Thymus (tissue), 11 donors: ENCODE data around the gene RBM10. TPM values are rescaled to one million over a fixed set of nuclear protein-coding genes. Genes with fewer than 3 reads are reported as not detected.
A peak's percentile ranks its signal among the peaks of the same experiment; 100 is the strongest.

ENCODE experiments used
- DNase-seq, 9 donors: peaks; one replicate each; pipeline ENCODE4 v3.0.0-alpha.2; 2013; ENCODE audit warnings: low spot score in 9 of 9, low read depth in 6 of 9, missing footprints in 1 of 9
- H3K27ac ChIP-seq, 2 donors: one replicate each; pipeline ENCODE4 v1.5.1; 2013; ENCODE audit warnings: control low read depth in 1 of 2, low read depth in 1 of 2, low read length in 1 of 2, mild to moderate bottlenecking in 1 of 2, moderate library complexity in 1 of 2
- H3K27me3 ChIP-seq, 2 donors: one replicate each; pipeline ENCODE4 v1.5.1; 2013; ENCODE audit warnings: low read length in 1 of 2; ENCODE audit not compliant: control insufficient read depth in 2 of 2, insufficient read depth in 1 of 2
- H3K36me3 ChIP-seq, 2 donors: one replicate each; pipeline ENCODE4 v1.5.1; 2013; ENCODE audit warnings: low read length in 1 of 2, mild to moderate bottlenecking in 1 of 2, moderate library complexity in 1 of 2; ENCODE audit not compliant: control insufficient read depth in 2 of 2, insufficient read depth in 2 of 2
- H3K4me1 ChIP-seq, 2 donors: one replicate each; pipeline ENCODE4 v1.5.1; 2013; ENCODE audit warnings: low read length in 2 of 2; ENCODE audit not compliant: control insufficient read depth in 2 of 2, insufficient read depth in 2 of 2
- H3K4me3 ChIP-seq, 2 donors: one replicate each; pipeline ENCODE4 v1.5.1; 2013; ENCODE audit warnings: low read length in 2 of 2, control low read depth in 1 of 2, mild to moderate bottlenecking in 1 of 2
- H3K9me3 ChIP-seq, 2 donors: one replicate each; pipeline ENCODE4 v1.5.1; 2013; ENCODE audit warnings: low read length in 1 of 2, mild to moderate bottlenecking in 1 of 2; ENCODE audit not compliant: control insufficient read depth in 2 of 2, insufficient read depth in 1 of 2
- WGBS: extraction: QIAGEN DNeasy Blood & Tissue Kit; methylation state at CpG from one replicate; pipeline ENCODE4 v1.1.7; 2013; 5-methylcytosine and 5-hydroxymethylcytosine counted together
- polyA plus RNA-seq: library from polyadenylated mRNA; stranded (reverse); fragments of 200-250 nt; gene quantifications from one replicate; pipeline ENCODE4 v1.2.3, GENCODE V29; 2013
- total RNA-seq: library from RNA; stranded (reverse); fragments of 120-200 nt; gene quantifications from one replicate; pipeline ENCODE4 v1.2.4, GENCODE V29; 2013
- donor health status: healthy.

RBM10 gene
- total and polyA plus RNA-seq, 2 donors = 31.2 to 31.9 TPM

DNA sequence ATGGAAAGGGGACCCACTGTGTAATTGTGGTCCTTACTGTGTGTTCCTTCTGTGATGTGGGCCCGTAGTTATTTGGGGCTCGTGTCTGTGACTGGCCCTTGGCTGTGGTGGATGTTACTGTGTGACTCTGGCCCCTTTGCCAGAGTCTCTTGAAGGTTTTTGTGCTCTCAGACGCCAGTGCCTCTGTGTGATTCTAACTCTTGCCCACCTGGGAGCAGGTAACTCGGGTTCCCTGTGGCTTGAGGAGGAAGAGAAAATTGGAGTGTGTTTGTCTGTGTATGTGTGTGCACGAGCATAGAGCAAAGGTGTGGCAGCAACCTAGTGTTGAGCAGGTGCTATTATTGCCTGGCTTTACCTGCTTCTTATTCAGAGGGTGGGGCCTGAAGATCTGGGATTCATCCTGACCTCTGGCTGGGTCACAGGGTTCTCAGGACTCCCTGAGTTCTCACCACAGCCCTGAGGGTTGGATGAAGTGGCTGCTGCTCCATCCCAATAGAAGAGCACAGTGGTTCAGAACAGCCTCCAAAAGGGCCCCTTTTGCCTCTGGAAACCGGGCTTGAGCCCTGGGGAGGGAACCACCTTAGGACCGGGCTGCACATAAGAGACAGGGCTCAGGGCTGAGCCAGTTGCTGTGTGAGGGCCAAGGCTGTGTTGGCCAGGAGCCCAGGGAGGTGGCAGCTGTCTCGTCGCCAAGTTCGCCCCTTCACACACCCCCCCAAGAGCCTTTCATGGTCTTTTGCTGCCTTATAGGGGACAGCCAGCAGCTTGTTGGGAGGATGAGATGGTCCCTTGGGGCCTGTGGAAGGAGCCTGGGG lies 1.3 kb downstream of the RBM10 start:
- Histone ChIP-seq H3K4me1 (peaks cover 2 to 18% of the 10 kb centered on the region in 2 donors), H3K4me3 (peak overlapping the region; percentile 77 to 79), H3K27ac (peak overlapping the region in 1 of 2 donors; percentile 19), H3K36me3 (peaks cover 9 to 14% of the 10 kb centered on the region in 2 donors), H3K27me3 (no peaks in the 10 kb centered on the region), H3K9me3 (peaks cover 0 to 3% of the 10 kb centered on the region in 2 donors)
- WGBS = 23% methylated on average over 10 of the region's 10 CpGs
- no peak for DNase-seq

DNA sequence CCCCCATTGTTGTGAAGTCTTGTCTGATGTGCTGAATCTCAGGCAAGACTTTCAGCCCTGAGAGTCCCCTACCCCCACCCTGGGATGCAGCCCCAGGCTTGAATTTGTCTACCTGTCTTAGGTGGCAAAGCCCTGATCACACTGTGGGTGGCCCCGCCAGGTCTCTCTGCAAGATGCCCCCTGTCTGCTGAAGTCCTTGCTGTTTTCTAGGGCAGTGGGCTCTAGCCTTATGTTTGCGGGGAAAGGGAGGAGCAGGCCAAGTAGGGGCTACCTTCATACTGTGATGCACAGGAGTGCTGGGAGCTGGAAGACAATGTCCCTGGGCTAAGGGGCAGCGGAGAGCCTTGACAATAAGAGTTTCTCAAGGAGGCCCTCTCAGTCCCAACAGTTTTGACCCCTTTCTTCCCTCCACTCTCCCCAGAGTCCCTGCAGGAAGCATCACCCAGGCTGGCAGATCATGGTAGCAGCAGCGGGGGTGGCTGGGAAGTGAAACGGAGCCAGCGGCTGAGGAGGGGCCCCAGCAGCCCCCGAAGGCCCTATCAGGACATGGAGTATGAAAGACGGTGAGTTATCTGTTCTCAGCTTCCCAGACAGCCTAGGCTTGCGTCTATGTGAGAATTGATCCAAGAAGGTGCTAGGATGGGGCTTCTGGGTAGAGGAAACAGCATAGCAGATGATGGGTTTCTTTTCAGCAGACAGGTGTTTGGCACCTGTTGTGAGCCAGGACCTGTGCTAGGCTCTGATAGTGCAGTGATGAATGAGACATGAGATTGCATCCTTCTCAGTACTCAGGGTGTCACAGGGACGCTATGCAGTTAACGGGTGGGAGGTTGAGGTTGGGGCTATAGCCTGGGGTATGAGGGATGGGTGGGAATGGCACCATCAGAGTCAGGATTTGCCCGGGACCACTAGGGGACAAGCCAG lies 2.2 kb downstream of the RBM10 start:
- H3K9me3 ChIP-seq = peaks cover 0 to 3% of the 10 kb centered on the region in 2 donors
- no peak for DNase-seq
- H3K27ac ChIP-seq = no peak overlapping the region
- peaks cover 2 to 18% of the 10 kb centered on the region in 2 donors for H3K4me1 ChIP-seq
- no peak overlapping the region for H3K4me3 ChIP-seq
- H3K36me3 ChIP-seq = peaks cover 6 to 14% of the 10 kb centered on the region in 2 donors
- WGBS = 98% methylated on average over 12 of the region's 12 CpGs
- H3K27me3 ChIP-seq = no peaks in the 10 kb centered on the region

DNA sequence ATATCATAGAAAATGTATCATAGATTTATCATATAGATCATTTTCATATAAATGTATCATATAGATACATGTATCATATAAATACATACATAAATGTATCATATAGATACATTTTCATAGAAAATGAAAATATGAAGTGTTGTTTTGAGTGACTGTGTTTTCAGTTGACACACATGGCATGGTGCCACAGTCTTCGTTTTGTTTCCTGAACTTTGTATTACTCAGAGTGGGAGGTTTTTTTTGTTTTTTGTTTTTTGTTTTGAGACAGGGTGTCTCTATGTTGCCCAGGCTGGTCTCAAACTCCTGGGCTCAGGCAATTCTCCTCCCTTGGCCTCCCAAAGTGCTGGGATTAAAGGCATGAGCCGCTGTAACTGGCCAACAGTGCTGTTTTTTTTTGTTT lies 3.9 kb downstream of the RBM10 start:
- Histone ChIP-seq H3K27ac (no peak overlapping the region), H3K4me1 (peaks cover 0 to 11% of the 10 kb centered on the region in 2 donors), H3K27me3 (no peaks in the 10 kb centered on the region), H3K4me3 (no peak overlapping the region), H3K36me3 (peaks cover 5 to 14% of the 10 kb centered on the region in 2 donors), H3K9me3 (peaks cover 0 to 3% of the 10 kb centered on the region in 2 donors)
- no peak for DNase-seq
- WGBS = 94% methylated on average over 2 of the region's 2 CpGs

DNA sequence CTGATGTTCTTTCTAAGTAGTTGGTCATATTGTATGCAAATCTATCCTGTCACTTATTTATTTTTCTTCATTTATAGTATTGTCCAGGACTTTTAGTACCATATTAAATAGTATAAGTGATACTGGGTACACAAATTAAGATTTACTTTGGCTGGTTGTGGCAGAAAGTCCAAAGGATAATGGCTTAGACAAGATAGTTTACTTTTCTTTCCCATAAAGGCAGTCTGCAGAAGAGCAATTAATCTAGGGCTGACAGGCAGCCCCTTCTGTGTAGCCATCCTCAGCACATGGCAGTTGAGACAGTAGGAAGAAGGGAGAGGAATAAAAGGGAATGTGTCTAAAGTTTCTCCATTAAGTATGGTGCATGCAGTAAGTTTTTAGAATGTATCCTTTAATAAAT lies 6.4 kb downstream of the RBM10 start:
- peaks cover 0 to 7% of the 10 kb centered on the region in 2 donors for H3K4me1 ChIP-seq
- DNase-seq = no peak
- peaks cover 12 to 20% of the 10 kb centered on the region in 2 donors for H3K36me3 ChIP-seq

DNA sequence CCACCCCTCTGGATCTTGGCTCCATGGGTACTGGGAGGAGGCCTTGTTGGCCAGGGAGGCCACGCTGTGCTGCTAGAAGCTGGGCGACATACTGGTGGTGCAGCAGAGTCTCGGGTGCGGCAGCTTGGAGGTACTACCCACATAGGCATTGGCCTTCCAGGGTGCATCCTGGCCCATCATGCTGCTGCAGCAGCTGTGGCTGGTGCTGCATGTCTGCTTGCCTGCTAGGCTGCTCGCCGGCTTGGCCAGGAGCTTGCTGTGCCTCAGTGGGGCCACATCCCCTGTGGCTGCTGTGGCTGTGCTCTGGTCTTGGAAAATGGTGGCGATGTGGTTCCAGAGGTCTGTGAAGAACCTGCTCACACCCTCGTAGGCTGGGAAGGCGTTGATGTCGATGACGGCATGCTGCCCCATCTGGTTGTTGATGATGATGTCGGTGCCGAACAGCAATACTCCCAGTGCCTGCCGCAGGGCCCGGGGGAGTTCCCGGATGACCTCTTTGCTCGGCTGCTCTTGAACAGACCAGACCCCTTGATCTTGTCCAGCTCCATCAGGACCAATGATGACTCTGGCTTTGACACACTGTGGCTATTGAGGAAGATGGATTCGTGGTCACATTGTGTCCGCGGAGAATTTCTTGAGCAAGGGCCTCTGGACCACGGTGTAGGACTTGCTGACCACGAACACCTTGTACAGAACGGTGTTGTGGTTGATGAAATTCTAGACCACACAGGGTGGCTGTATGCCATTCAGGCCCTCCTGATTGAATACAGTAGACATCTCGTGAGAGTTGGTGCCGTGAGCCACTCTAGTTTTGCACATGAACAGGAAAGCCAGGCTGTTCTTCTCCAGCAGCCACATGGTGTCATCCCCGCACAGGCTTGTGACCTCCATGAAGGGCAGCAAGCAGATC lies 11.8 kb downstream of the RBM10 start:
- DNase-seq = no peak
- Histone ChIP-seq H3K36me3 (peaks cover 14 to 29% of the 10 kb centered on the region in 2 donors), H3K9me3 (peaks cover 0 to 6% of the 10 kb centered on the region in 2 donors), H3K27me3 (no peaks in the 10 kb centered on the region), H3K4me1 (no peaks in the 10 kb centered on the region), H3K27ac (no peak overlapping the region), H3K4me3 (no peak overlapping the region)
- 95% methylated on average over 26 of the region's 26 CpGs for WGBS

More for the DNA sequence above, 6.4 kb downstream of the RBM10 start:
- Histone ChIP-seq H3K9me3 (peaks cover 0 to 3% of the 10 kb centered on the region in 2 donors), H3K27me3 (no peaks in the 10 kb centered on the region), H3K27ac (no peak overlapping the region), H3K4me3 (no peak overlapping the region)

DNA sequence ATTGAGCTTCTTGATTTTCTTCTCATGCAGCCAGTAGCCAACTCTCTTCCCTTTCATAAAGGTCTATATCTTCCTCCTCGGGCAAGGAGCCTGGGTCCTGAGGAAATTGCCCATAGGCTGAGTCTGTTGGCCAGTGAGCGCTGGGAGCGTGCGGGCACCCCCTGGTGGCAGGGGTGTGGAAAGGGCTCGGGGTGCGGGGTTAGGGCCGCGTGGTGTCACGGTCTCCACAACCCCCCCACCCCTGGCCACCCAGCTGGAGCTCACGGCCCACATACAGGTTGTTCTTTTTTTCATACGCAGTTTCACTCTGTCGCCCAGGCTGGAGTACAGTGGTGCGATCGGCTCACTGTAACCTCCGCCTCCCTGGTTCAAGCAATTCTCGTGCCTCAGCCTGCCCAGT lies 13.1 kb downstream of the RBM10 start:
- peaks cover 0 to 6% of the 10 kb centered on the region in 2 donors for H3K9me3 ChIP-seq
- no peak overlapping the region for H3K27ac ChIP-seq
- WGBS = over 99% methylated on average over 16 of the region's 16 CpGs
- H3K36me3 ChIP-seq = peaks cover 14 to 29% of the 10 kb centered on the region in 2 donors
- H3K4me3 ChIP-seq = no peak overlapping the region
- DNase-seq = no peak
- no peaks in the 10 kb centered on the region for H3K27me3 ChIP-seq
- H3K4me1 ChIP-seq = no peaks in the 10 kb centered on the region

DNA sequence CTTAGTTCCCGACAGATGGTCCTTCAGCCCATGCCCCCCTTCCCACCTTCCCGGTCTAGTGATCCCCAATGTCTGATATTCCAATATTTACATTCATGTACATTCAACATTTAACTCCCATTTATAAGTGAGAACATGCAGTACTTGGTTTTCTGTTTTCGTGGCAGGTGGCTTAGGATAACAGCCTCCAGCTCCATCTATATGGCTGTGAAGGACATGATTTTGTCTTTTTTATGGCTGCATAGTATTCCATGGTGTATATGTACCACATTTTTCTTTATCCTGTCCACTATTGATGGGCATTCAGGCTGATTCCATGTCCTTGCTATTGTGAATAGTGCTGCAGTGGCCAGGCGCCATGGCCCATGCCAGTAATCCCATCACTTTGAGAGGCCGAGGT lies 13.8 kb downstream of the RBM10 start:
- WGBS = over 99% methylated on average over 5 of the region's 5 CpGs
- peaks cover 14 to 29% of the 10 kb centered on the region in 2 donors for H3K36me3 ChIP-seq

DNA sequence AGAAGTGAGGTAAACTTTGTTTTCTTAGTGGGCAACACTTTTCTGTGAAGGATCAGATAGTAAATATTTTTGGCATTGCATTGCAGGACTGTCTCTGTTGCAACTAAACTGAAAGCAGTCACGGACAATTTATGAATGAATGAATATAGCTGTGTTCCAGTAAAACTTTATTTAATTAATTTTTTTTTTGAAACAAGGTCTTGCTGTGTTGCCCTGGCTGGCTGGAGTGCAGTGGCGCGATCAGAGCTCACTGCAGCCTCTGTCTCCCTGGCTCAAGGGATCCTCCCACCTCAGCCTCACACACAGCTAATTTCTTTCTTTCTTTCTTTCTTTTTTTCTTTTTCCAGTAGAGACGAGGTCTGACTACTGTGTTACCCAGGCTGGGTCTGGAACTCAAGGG lies 15.8 kb downstream of the RBM10 start:
- no peak for DNase-seq
- H3K4me3 ChIP-seq = no peak overlapping the region
- no peaks in the 10 kb centered on the region for H3K27me3 ChIP-seq
- peaks cover 13 to 28% of the 10 kb centered on the region in 2 donors for H3K36me3 ChIP-seq
- H3K9me3 ChIP-seq = peaks cover 0 to 6% of the 10 kb centered on the region in 2 donors
- no peaks in the 10 kb centered on the region for H3K4me1 ChIP-seq
- no peak overlapping the region for H3K27ac ChIP-seq
- WGBS = over 99% methylated on average over 4 of the region's 4 CpGs

More for the DNA sequence above, 13.8 kb downstream of the RBM10 start:
- H3K4me1 ChIP-seq = no peaks in the 10 kb centered on the region
- no peaks in the 10 kb centered on the region for H3K27me3 ChIP-seq
- peaks cover 0 to 6% of the 10 kb centered on the region in 2 donors for H3K9me3 ChIP-seq
- H3K27ac ChIP-seq = no peak overlapping the region
- DNase-seq = no peak
- no peak overlapping the region for H3K4me3 ChIP-seq
